HCT116 (cell line): ENCODE measurements around the gene MTHFSD. TPM values are rescaled to one million over a fixed set of nuclear protein-coding genes. Genes with fewer than 3 reads are reported as not detected.

Experiments
- ATAC-seq: fragments of 200-7000 bp; cut with Tn5 transposase; 2 replicates; pipeline ENCODE4 v1.9.1; 2020; ENCODE audit warnings: mild to moderate bottlenecking, moderate library complexity
- BruUV-seq: library from RNA; stranded (reverse); fragments of 400-500 nt; replicated peaks from 2 replicates; lab custom pipeline; 2021; lab: Mats Ljungman, UMichigan
- CTCF ChIA-PET: fragments of 300-600 bp; sonication (Branson Sonifier 250); formaldehyde crosslinking; loops from one replicate; lab custom pipeline; 2021; ENCODE audit warnings: antibody characterized with exemption; lab: Charles Lee
- POLR2A ChIA-PET: fragments of 300-600, 350-600 bp; sonication (Branson Sonifier 250); formaldehyde crosslinking; loops from one replicate; lab custom pipeline; 2021; ENCODE audit warnings: antibody characterized with exemption; lab: Charles Lee
- RAD21 ChIA-PET, 2 experiments: fragments of 300-600 bp; sonication (Branson Sonifier 250); formaldehyde crosslinking; loops; one replicate each; lab custom pipeline; 2023; ENCODE audit warnings: low total read pairs in 2 of 2; ENCODE audit not compliant: uncharacterized antibody in 2 of 2, unreplicated experiment in 2 of 2, low non-redundant PET in 1 of 2; lab: Charles Lee
- DNase-seq: peaks from one replicate; pipeline ENCODE4 v3.0.0-alpha.2; 2010; ENCODE audit warnings: low read depth, low spot score
- H2AFZ ChIP-seq: fragments of 200-600 bp; shearing (Covaris generic), sonication (generic); 2 replicates; pipeline ENCODE4 v1.6.1; 2017; ENCODE audit warnings: low read depth, mixed run types, mixed read lengths, antibody characterized with exemption, low read length; ENCODE audit not compliant: poor library complexity, severe bottlenecking
- H3K27ac ChIP-seq: 2 replicates; pipeline ENCODE4 v1.5.1; 2012; ENCODE audit warnings: low read depth, low read length
- H3K27me3 ChIP-seq: fragments of 200-600 bp; sonication (generic); 2 replicates; pipeline ENCODE4 v1.6.1; 2016; ENCODE audit warnings: mixed run types, low read length, mixed read lengths; ENCODE audit not compliant: insufficient read depth
- H3K36me3 ChIP-seq, 2 experiments: fragments of 200-500 bp in 1 of 2; fragments of 200-600 bp in 1 of 2; sonication (Bioruptor generic) in 1 of 2; sonication (generic) in 1 of 2; 2 replicates each; pipeline versions ENCODE4 v1.5.1 to v1.6.1; 2014 to 2016; ENCODE audit warnings: low read length in 2 of 2, inconsistent platforms in 1 of 2, mixed read lengths in 1 of 2, mixed run types in 1 of 2; ENCODE audit not compliant: insufficient read depth in 2 of 2, control insufficient read depth in 1 of 2
- H3K4me1 ChIP-seq, 2 experiments: fragments of 200-600 bp in 1 of 2; sonication (generic) in 1 of 2; 2 replicates each; pipeline versions ENCODE4 v1.5.1 to v1.6.1; 2012 to 2017; ENCODE audit warnings: low read length in 2 of 2, inconsistent platforms in 1 of 2, mild to moderate bottlenecking in 1 of 2, mixed read lengths in 1 of 2, mixed run types in 1 of 2, moderate library complexity in 1 of 2; ENCODE audit not compliant: insufficient read depth in 2 of 2, control insufficient read depth in 1 of 2
- H3K4me2 ChIP-seq: fragments of 200-600 bp; sonication (generic); 2 replicates; pipeline ENCODE4 v1.6.1; 2017; ENCODE audit warnings: mixed run types, low read length, mixed read lengths
- H3K4me3 ChIP-seq, 2 experiments: fragments of 200-600 bp in 1 of 2; sonication (generic) in 1 of 2; replicated peaks in 1 of 2; 2 replicates each; pipeline ENCODE4 v1.5.1; 2011 to 2016; ENCODE audit warnings: low read length in 2 of 2, control low read depth in 1 of 2, low read depth in 1 of 2, mild to moderate bottlenecking in 1 of 2, mixed read lengths in 1 of 2, mixed run types in 1 of 2
- H3K79me2 ChIP-seq: fragments of 200-600 bp; sonication (generic); 2 replicates; pipeline ENCODE4 v1.6.1; 2017; ENCODE audit warnings: mild to moderate bottlenecking, mixed run types, low read length, moderate library complexity, mixed read lengths; ENCODE audit not compliant: insufficient read depth
- H3K9ac ChIP-seq: fragments of 200-600 bp; sonication (generic); 2 replicates; pipeline ENCODE4 v1.6.1; 2016; ENCODE audit warnings: low read length, mixed read lengths
- H3K9me2 ChIP-seq: fragments of 200-600 bp; sonication (generic), shearing (Covaris generic); 2 replicates; pipeline ENCODE4 v1.6.1; 2017; ENCODE audit warnings: mixed run types, mild to moderate bottlenecking, moderate library complexity; ENCODE audit not compliant: insufficient read depth
- H3K9me3 ChIP-seq, 2 experiments: fragments of 200-500 bp in 1 of 2; fragments of 200-600 bp in 1 of 2; sonication (Bioruptor generic) in 1 of 2; sonication (generic) in 1 of 2; 2 replicates each; pipeline ENCODE4 v1.6.1; 2014 to 2017; ENCODE audit warnings: low read length in 2 of 2, mixed read lengths in 2 of 2, inconsistent platforms in 1 of 2, low read depth in 1 of 2, mild to moderate bottlenecking in 1 of 2, mixed run types in 1 of 2, moderate library complexity in 1 of 2; ENCODE audit not compliant: control insufficient read depth in 1 of 2, insufficient read depth in 1 of 2
- H4K20me1 ChIP-seq: fragments of 200-600 bp; sonication (generic), shearing (Covaris generic); 2 replicates; pipeline ENCODE4 v1.6.1; 2017; ENCODE audit warnings: mixed run types, mild to moderate bottlenecking, moderate library complexity; ENCODE audit not compliant: insufficient read depth
- EGR1 ChIP-seq: IDR thresholded peaks from 2 replicates; pipeline ENCODE4 v1.6.1; 2012; ENCODE audit warnings: low read depth
- POLR2AphosphoS5 ChIP-seq: IDR thresholded peaks from 2 replicates; pipeline ENCODE4 v1.6.1; 2011; ENCODE audit warnings: mild to moderate bottlenecking, low read depth, low read length, moderate library complexity
- RAD21 ChIP-seq: IDR thresholded peaks from 2 replicates; pipeline ENCODE4 v1.6.1; 2012; ENCODE audit warnings: low read depth, mild to moderate bottlenecking
- TCF7L2 ChIP-seq: IDR thresholded peaks from 2 replicates; pipeline ENCODE4 v1.7.0; 2011; ENCODE audit warnings: borderline replicate concordance, inconsistent platforms; ENCODE audit not compliant: insufficient read depth, insufficient read length; ENCODE audit errors: extremely low read depth
- YY1 ChIP-seq: IDR thresholded peaks from 2 replicates; pipeline ENCODE4 v1.6.1; 2011; ENCODE audit warnings: low read length, low read depth, moderate library complexity, mild to moderate bottlenecking; ENCODE audit not compliant: insufficient replicate concordance; ENCODE audit errors: extremely low read depth
- intact Hi-C: fragments of 100-400 bp; cut with micrococcal nuclease; formaldehyde crosslinking; loops from 2 replicates; pipeline ENCODE4 v1.10.0; 2022
- total RNA-seq: library from RNA; stranded (reverse); gene quantifications from one replicate; pipeline ENCODE4 v1.2.1, GENCODE V29; 2021; ENCODE audit not compliant: unreplicated experiment
- TF ChIP-seq, protein P1 (sequence below): IDR thresholded peaks from 2 replicates; pipeline ENCODE4 v1.6.1; 2011; ENCODE audit warnings: mild to moderate bottlenecking, low read length, moderate library complexity; ENCODE audit not compliant: insufficient replicate concordance; ENCODE audit errors: extremely low read depth

The MTHFSD gene
- total RNA-seq, 1 experiment from 2014 or later, result 33.1 TPM

DNA sequence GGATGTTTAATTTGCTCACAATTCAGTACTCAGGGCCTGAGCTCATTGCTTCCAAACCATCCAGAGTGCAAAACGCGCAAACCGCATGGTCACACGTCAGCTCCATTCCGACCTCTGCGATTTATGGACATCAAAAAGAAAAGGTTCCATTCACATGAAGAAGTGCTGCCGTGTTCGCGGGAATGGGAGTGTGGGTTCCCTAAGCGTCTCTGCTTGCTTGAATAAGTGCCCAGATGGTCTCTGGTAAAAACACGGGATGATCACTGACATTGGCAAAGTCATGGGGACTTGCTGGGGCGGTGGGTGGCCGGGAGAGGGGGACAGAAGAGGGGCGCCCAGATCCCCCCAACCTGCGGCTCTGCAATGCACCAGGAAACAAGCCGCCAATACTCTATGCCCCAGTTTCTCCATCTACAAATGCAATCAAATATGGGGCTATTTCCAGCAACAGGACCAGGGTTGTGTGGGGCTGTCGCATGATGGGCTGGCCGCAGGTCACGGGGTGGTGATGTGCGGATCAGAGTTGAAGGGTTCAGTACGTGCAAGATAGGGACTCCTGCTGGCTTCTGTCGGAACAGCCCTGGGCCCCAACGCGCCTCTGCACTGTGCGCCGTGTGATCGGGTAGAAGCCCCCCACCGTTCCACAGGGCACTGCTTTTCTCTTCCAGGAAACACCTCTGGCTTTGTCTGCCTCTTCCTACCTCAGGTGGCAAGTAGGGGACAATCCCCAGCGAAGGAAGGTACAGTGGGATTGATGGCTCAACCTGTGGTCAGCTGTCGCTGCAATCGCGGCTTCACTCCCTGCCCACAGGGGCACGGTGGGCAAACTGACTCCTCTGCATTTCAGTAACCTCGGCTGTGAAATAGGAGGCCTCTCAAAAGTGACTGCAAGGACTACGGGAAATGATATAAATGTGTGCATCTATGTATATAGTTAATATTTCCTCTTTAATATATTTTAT is 33.5 kb downstream of the MTHFSD start:
- DNase-seq (no peak), ATAC-seq (no peak)
- no peak overlapping the region for H2AFZ ChIP-seq
- H3K27ac ChIP-seq, result no peak overlapping the region
- no peaks in the 10 kb centered on the region for H3K79me2 ChIP-seq
- no peak overlapping the region for H3K4me3 ChIP-seq
- no peaks in the 10 kb centered on the region for H3K36me3 ChIP-seq
- CTCF ChIA-PET, result interaction anchor here (0.5 to 2.2 kb wide), 3 partner anchors 269 to 700 kb away, joined by 3 to 14 read pairs (median 3); no protein-coding TSS in a partner anchor
- H3K27me3 ChIP-seq, result no peaks in the 10 kb centered on the region
- intact Hi-C loops, result loop anchor here (2.0 kb wide), 1 partner anchor 363 kb away; no protein-coding TSS in a partner anchor
- BruUV-seq, result no TSS peak
- H3K4me2 ChIP-seq, result no peak overlapping the region
- TF ChIP-seq RAD21 (no peak), POLR2AphosphoS5 (no peak), YY1 (no peak), TCF7L2 (no peak), EGR1 (no peak)
- TF ChIP-seq, protein P1, sequence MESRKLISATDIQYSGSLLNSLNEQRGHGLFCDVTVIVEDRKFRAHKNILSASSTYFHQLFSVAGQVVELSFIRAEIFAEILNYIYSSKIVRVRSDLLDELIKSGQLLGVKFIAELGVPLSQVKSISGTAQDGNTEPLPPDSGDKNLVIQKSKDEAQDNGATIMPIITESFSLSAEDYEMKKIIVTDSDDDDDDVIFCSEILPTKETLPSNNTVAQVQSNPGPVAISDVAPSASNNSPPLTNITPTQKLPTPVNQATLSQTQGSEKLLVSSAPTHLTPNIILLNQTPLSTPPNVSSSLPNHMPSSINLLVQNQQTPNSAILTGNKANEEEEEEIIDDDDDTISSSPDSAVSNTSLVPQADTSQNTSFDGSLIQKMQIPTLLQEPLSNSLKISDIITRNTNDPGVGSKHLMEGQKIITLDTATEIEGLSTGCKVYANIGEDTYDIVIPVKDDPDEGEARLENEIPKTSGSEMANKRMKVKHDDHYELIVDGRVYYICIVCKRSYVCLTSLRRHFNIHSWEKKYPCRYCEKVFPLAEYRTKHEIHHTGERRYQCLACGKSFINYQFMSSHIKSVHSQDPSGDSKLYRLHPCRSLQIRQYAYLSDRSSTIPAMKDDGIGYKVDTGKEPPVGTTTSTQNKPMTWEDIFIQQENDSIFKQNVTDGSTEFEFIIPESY, result no peak
- TF ChIP-seq, all 23 proteins: peak for 0
- Histone ChIP-seq H3K9me3 (no peaks in the 10 kb centered on the region), H3K9ac (no peak overlapping the region), H3K9me2 (no peaks in the 10 kb centered on the region), H4K20me1 (no peaks in the 10 kb centered on the region), H3K4me1 (peaks cover 4 to 13% of the 10 kb centered on the region in 2 experiments; a peak in 3 of 4 replicates)
- POLR2A ChIA-PET, result no interaction called here
- RAD21 ChIA-PET, result no interaction called here
